ENCODE data around the gene ACAP1. TPM values are rescaled to one million over a fixed set of nuclear protein-coding genes. Genes with fewer than 3 reads are reported as not detected.
A peak's percentile ranks its signal among the peaks of the same experiment; 100 is the strongest.
"Not testable (repeated sequence)": the region's sequence is repeated elsewhere in the genome, so short reads cannot be mapped to it uniquely, and the experiment has no call there.

ACAP1 gene
- total and polyA plus RNA-seq, 4 donors = 4.6 to 18.1 (median 13.8) TPM

DNA sequence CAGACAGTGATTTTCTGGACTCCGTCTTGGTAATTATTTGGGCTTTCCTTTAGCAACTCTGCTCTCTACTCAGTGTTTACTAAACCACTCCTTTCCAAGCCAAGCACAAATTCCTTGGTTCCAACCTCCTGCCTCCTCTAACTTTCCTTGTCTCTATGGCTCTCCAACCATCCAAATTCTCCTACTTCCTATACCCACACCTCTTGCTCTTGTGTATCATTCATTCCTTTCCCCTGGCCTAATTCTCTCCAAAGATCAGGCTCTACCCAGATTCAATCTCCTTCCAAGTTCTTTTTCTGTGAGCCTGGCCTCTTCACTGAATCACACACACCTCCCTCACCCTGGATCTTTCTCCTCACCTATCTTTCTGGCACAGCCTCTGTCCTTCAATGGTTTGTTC is 8.3 kb upstream of the ACAP1 start:
- DNase-seq (ENCODE audit: low read depth in 4 of 6, low spot score in 6 of 6) = no peak
- WGBS (ENCODE audit: insufficient coverage) = 93% methylated on average over 1 of the region's 1 CpG
- peaks cover 27% of the 10 kb centered on the region for H3K4me1 ChIP-seq (ENCODE audit: control insufficient read depth, insufficient read depth, low read length)
- no peaks in the 10 kb centered on the region for H3K27me3 ChIP-seq (ENCODE audit: control insufficient read depth, insufficient read depth, low read length)
- H3K27ac ChIP-seq (ENCODE audit: low read depth, low read length) = no peak overlapping the region
- H3K4me3 ChIP-seq (ENCODE audit: low read depth, low read length) = no peak overlapping the region
- peaks cover 47% of the 10 kb centered on the region for H3K36me3 ChIP-seq (ENCODE audit: control insufficient read depth, insufficient read depth, low read length)
- no peaks in the 10 kb centered on the region for H3K9me3 ChIP-seq (ENCODE audit: control insufficient read depth, insufficient read depth, low read length)

DNA sequence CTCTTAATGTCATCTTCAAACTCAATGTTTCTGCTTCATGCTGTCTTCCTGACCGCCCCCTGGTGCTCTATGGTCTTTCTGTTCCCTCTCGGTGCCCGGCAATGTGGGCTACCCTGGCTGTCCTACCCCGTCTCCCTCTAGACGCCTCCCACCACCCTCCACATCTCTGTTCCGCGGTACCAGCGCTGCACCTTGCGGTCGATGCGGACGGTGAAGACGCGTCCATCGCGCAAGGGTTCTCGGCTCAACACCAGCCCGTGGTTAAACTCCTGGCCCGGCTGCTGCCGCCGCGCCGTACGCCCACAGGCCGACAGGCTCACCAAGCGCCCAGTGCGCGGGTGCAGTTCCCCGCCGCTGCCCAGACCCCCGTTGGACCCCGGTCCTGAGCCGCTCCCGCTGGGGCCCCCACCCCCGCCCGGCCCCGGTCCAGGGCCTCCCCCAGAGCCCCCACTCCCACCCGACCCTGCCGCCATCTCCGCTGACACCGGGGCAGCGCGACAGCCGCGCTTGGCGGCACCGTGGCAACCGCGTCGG is 7.4 kb upstream of the ACAP1 start, which contains the start of gene NEURL4:
Gene NEURL4, minus strand, starts transcription at position 496 of the 534 bp plus-strand sequence. Its CDS starts 23 bp downstream, at position 473.
- Histone ChIP-seq H3K27me3 (ENCODE audit: control insufficient read depth, insufficient read depth, low read length) (no peaks in the 10 kb centered on the region), H3K27ac (ENCODE audit: low read depth, low read length) (peak within 1 kb of the TSS; percentile 99), H3K9me3 (ENCODE audit: control insufficient read depth, insufficient read depth, low read length) (no peaks in the 10 kb centered on the region), H3K4me1 (ENCODE audit: control insufficient read depth, insufficient read depth, low read length) (peaks cover 27% of the 10 kb centered on the region), H3K4me3 (ENCODE audit: low read depth, low read length) (peak within 1 kb of the TSS; percentile 91), H3K36me3 (ENCODE audit: control insufficient read depth, insufficient read depth, low read length) (peaks cover 38% of the 10 kb centered on the region)
- DNase-seq (ENCODE audit: low read depth in 4 of 6, low spot score in 6 of 6) = no peak
- WGBS (ENCODE audit: insufficient coverage) = under 1% methylated on average over 47 of the region's 50 CpGs

DNA sequence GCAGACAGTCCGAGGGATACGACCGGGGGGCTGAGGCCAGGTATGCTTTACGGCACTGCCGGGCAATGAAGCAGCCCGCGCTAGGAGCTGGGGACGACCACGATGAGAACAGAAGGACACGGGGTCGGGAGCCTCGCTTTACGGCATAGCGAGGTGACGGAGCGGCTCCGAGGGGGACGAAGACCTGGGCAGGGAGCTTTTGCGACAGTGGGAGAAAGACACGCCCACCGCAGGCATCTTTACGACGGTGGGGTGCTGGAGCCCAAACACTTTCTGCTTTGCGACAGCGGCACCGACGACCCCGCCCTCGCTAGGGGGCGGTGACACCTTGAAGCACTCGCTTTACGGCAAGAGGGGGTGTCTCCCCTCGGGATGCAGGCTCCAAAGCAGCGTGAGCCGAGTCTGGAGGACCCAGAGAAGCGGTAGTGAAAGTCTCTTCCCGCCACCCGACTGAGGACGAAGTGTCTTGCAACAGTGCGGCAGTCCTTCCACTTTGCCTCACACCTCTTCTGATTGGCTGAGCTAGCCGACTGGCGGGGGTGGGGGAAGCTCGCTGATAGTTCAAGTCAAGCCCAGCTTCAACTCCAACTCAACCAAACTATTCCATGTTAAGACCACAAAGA is 6.8 kb upstream of the ACAP1 start:
- Histone ChIP-seq H3K4me1 (ENCODE audit: control insufficient read depth, insufficient read depth, low read length) (peaks cover 27% of the 10 kb centered on the region), H3K9me3 (ENCODE audit: control insufficient read depth, insufficient read depth, low read length) (no peaks in the 10 kb centered on the region), H3K27ac (ENCODE audit: low read depth, low read length) (peak overlapping the region; percentile 99), H3K36me3 (ENCODE audit: control insufficient read depth, insufficient read depth, low read length) (peaks cover 32% of the 10 kb centered on the region), H3K27me3 (ENCODE audit: control insufficient read depth, insufficient read depth, low read length) (no peaks in the 10 kb centered on the region), H3K4me3 (ENCODE audit: low read depth, low read length) (peak overlapping the region; percentile 91)
- peak; percentile 96 to 100 (median 98) for DNase-seq (ENCODE audit: low read depth in 4 of 6, low spot score in 6 of 6)
- WGBS (ENCODE audit: insufficient coverage) = under 1% methylated on average over 38 of the region's 43 CpGs

DNA sequence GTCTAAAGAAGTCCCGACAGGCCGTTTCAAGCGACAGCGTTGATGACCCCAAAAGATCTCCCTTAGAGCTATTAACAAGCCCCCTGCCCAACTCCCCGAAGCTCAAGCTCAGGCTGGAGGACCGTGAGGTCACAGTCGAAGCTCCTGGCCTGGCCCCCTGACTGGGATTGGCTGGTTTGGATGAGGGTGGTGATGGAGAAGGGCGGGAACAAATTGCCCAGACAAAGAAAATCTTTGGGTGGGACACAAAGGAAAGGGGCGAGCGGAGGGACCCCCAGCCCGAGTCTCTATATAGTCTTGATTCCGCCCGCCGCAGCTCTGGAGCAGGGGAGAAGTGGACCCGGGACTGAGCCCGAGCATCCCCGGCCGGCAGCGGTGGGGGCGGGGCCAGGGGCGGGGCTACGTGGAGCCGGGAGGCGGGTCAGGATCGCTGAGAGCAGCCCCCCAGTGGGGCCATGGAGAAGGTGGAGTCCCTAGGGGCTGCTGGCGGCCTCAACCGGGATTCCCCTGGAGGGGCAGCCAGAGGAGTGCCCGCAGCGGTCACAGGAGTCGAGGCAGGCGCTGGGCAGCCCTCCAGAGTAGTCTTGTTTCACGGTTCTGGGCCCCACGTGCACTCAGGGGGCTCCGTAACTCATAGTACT is 6.2 kb upstream of the ACAP1 start:
- under 1% methylated on average over 34 of the region's 34 CpGs for WGBS (ENCODE audit: insufficient coverage)
- Histone ChIP-seq H3K27me3 (ENCODE audit: control insufficient read depth, insufficient read depth, low read length) (no peaks in the 10 kb centered on the region), H3K36me3 (ENCODE audit: control insufficient read depth, insufficient read depth, low read length) (peaks cover 26% of the 10 kb centered on the region), H3K27ac (ENCODE audit: low read depth, low read length) (peak overlapping the region; percentile 99), H3K4me3 (ENCODE audit: low read depth, low read length) (peak overlapping the region; percentile 91), H3K9me3 (ENCODE audit: control insufficient read depth, insufficient read depth, low read length) (no peaks in the 10 kb centered on the region), H3K4me1 (ENCODE audit: control insufficient read depth, insufficient read depth, low read length) (peaks cover 27% of the 10 kb centered on the region)
- peak in 4 of 6 donors; percentile 71 to 96 (median 84) for DNase-seq (ENCODE audit: low read depth in 4 of 6, low spot score in 6 of 6)

DNA sequence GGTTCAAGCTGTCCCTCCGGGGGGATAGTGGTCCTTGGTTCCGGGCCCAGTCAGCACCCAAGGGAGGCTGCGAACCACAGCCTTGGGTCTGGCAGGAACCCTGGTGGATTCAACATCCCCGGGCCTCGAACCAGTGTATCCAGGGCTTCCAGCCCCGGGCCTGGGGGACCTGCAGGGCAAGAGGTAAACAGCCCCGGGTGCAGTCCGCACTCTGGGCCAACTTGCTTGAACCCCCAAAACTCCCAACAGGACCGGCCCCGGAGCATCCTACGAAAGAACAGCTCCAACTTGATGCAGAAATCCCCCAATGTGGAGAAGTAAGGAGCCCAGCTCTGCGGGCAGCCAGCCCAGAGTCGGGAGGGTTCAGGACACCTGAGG is 5.7 kb upstream of the ACAP1 start:
- H3K4me1 ChIP-seq (ENCODE audit: control insufficient read depth, insufficient read depth, low read length) = peaks cover 27% of the 10 kb centered on the region
- H3K36me3 ChIP-seq (ENCODE audit: control insufficient read depth, insufficient read depth, low read length) = peaks cover 21% of the 10 kb centered on the region
- peak overlapping the region; percentile 91 for H3K4me3 ChIP-seq (ENCODE audit: low read depth, low read length)
- H3K27ac ChIP-seq (ENCODE audit: low read depth, low read length) = peak overlapping the region; percentile 99
- no peak for DNase-seq (ENCODE audit: low read depth in 4 of 6, low spot score in 6 of 6)
- H3K27me3 ChIP-seq (ENCODE audit: control insufficient read depth, insufficient read depth, low read length) = no peaks in the 10 kb centered on the region
- WGBS (ENCODE audit: insufficient coverage) = 49% methylated on average over 9 of the region's 13 CpGs
- H3K9me3 ChIP-seq (ENCODE audit: control insufficient read depth, insufficient read depth, low read length) = no peaks in the 10 kb centered on the region

DNA sequence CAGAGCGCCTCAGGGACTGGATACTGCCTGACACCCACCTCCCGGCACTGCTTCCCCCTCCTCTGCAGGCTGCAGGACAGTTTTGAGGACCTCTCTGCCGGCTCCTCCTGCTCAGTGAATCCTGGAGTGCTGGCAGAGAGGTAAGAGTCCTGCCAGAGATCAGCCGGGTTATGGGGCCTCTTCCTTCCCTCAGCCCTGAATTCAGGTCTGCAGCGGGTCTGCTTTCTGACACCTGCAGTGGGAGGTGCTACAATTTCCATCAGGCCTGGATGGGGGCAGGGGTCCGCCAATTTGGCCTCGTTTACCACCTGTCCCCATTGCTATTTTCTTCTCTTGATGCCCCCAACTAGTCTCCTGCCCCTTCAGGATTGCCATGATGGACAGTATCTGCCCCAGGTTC is 4.2 kb upstream of the ACAP1 start:
- no peak overlapping the region for H3K4me3 ChIP-seq (ENCODE audit: low read depth, low read length)
- no peaks in the 10 kb centered on the region for H3K9me3 ChIP-seq (ENCODE audit: control insufficient read depth, insufficient read depth, low read length)
- H3K36me3 ChIP-seq (ENCODE audit: control insufficient read depth, insufficient read depth, low read length) = peaks cover 7% of the 10 kb centered on the region
- H3K4me1 ChIP-seq (ENCODE audit: control insufficient read depth, insufficient read depth, low read length) = peaks cover 29% of the 10 kb centered on the region
- H3K27ac ChIP-seq (ENCODE audit: low read depth, low read length) = no peak overlapping the region
- WGBS (ENCODE audit: insufficient coverage) = 67% methylated on average over 5 of the region's 7 CpGs
- no peak for DNase-seq (ENCODE audit: low read depth in 4 of 6, low spot score in 6 of 6)
- no peaks in the 10 kb centered on the region for H3K27me3 ChIP-seq (ENCODE audit: control insufficient read depth, insufficient read depth, low read length)

DNA sequence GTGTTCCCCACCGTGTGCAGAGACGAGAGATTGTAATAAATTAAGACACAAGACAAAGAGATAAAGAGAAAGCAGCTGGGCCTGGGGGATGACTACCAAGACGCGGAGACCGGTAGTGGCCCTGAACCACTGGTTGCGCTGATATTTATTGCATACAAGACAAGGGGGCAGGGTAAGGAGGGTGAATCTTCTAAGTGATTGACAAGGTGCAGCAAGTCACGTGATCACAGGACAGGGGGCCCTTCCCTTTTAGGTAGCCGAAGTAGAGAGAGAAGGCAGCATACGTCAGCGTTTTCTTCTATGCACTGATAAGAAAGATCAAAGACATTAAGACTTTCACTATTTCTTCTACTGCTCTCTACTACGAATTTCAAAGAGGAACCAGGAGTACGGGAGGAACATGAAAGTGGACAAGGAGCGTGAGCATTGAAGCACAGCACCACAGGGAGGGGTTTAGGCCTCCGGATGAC is 3.7 kb upstream of the ACAP1 start:
- 44% methylated on average over 7 of the region's 14 CpGs for WGBS (ENCODE audit: insufficient coverage)
- H3K9me3 ChIP-seq (ENCODE audit: control insufficient read depth, insufficient read depth, low read length); H3K27ac ChIP-seq (ENCODE audit: low read depth, low read length); H3K27me3 ChIP-seq (ENCODE audit: control insufficient read depth, insufficient read depth, low read length); H3K4me3 ChIP-seq (ENCODE audit: low read depth, low read length); DNase-seq (ENCODE audit: low read depth in 4 of 6, low spot score in 6 of 6); H3K36me3 ChIP-seq (ENCODE audit: control insufficient read depth, insufficient read depth, low read length): not testable (repeated sequence)
- peaks cover 25% of the 10 kb centered on the region for H3K4me1 ChIP-seq (ENCODE audit: control insufficient read depth, insufficient read depth, low read length)

DNA sequence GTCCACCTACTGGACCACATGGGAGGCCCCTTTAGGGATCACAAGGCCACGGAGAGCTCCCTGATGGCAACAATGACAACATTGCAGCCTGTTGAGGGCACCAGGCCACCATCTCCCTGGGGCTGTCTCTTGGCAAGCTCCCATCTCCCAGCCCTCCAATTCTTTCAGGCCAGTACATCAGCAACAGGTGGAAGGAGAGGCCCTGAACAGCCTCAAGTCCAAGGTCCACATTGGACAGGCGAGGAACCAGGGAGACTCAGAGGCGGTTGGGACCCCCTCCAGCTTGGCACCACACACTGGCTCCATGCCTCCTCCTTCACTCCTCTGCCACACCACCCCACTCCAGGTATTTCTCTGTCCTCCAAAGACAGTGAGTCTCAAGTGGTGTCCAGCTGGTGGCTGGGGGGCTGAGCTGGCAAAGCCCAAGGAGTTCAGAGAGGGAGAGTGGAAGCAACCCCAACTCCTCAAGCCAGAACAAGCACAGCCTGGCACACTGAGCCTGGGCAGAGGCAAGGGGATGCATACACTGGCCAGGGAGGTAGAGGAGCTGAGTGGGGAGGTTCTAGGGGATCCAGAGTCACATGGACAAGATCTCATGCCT is 1.3 kb upstream of the ACAP1 start:
- no peak overlapping the region for H3K4me3 ChIP-seq (ENCODE audit: low read depth, low read length)
- H3K27ac ChIP-seq (ENCODE audit: low read depth, low read length) = no peak overlapping the region
- DNase-seq (ENCODE audit: low read depth in 4 of 6, low spot score in 6 of 6) = no peak
- H3K9me3 ChIP-seq (ENCODE audit: control insufficient read depth, insufficient read depth, low read length) = no peaks in the 10 kb centered on the region
- H3K4me1 ChIP-seq (ENCODE audit: control insufficient read depth, insufficient read depth, low read length) = peaks cover 11% of the 10 kb centered on the region
- no peaks in the 10 kb centered on the region for H3K36me3 ChIP-seq (ENCODE audit: control insufficient read depth, insufficient read depth, low read length)
- no peaks in the 10 kb centered on the region for H3K27me3 ChIP-seq (ENCODE audit: control insufficient read depth, insufficient read depth, low read length)
- WGBS (ENCODE audit: insufficient coverage) = 80% methylated on average over 1 of the region's 3 CpGs

DNA sequence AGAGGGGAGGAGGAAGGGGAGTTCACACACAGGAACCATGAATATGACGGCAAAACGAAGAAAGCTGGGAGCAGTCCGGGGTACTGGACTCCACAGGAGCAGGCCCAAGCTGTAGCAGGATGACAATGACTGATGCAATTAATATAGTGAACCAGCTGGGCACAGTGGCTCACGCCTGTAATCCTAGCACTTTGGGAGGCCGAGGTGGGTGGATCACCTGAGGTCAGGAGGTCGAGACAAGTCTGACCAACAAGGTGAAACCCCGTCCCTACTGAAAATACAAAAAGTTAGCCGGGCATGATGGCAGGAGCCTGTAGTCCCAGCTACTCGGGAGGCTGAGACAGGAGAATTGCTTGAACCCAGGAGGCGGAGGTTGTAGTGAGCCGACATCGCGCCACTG is 564 bp upstream of the ACAP1 start:
- H3K27me3 ChIP-seq (ENCODE audit: control insufficient read depth, insufficient read depth, low read length); H3K9me3 ChIP-seq (ENCODE audit: control insufficient read depth, insufficient read depth, low read length); H3K27ac ChIP-seq (ENCODE audit: low read depth, low read length); H3K4me1 ChIP-seq (ENCODE audit: control insufficient read depth, insufficient read depth, low read length); H3K36me3 ChIP-seq (ENCODE audit: control insufficient read depth, insufficient read depth, low read length); H3K4me3 ChIP-seq (ENCODE audit: low read depth, low read length); DNase-seq (ENCODE audit: low read depth in 4 of 6, low spot score in 6 of 6): not testable (repeated sequence)
- WGBS (ENCODE audit: insufficient coverage) = 70% methylated on average over 10 of the region's 13 CpGs
